Immature natural killer cell (primary cell): Measurements from ENCODE around the gene PVALEF. TPM values are rescaled to one million over a fixed set of nuclear protein-coding genes. Genes with fewer than 3 reads are reported as not detected.
A peak's percentile ranks its signal among the peaks of the same experiment; 100 is the strongest.

ENCODE experiments used
- DNase-seq, 3 donors: peaks; one replicate each; pipeline ENCODE4 v3.0.0; 2022; ENCODE audit warnings: mixed read lengths in 1 of 3
- H3K27ac Mint-ChIP-seq, 6 donors: one replicate each; pipeline ENCODE4 v1.8.0; 2020; ENCODE audit warnings: mixed read lengths in 6 of 6, mild to moderate bottlenecking in 5 of 6, inconsistent platforms in 4 of 6, moderate library complexity in 3 of 6
- H3K27me3 Mint-ChIP-seq, 3 donors: one replicate each; pipeline ENCODE4 v1.8.0; 2020 to 2021; ENCODE audit warnings: low read depth in 3 of 3, mild to moderate bottlenecking in 3 of 3, mixed read lengths in 3 of 3, moderate library complexity in 3 of 3, inconsistent platforms in 1 of 3
- H3K36me3 Mint-ChIP-seq, 3 donors: one replicate each; pipeline ENCODE4 v1.8.0; 2020; ENCODE audit warnings: mixed read lengths in 3 of 3, inconsistent platforms in 2 of 3, mild to moderate bottlenecking in 2 of 3
- H3K4me1 Mint-ChIP-seq, 2 donors: one replicate each; pipeline ENCODE4 v1.8.0; 2020; ENCODE audit warnings: inconsistent platforms in 2 of 2, mild to moderate bottlenecking in 2 of 2, mixed read lengths in 2 of 2, moderate library complexity in 1 of 2
- H3K4me3 Mint-ChIP-seq, 5 donors: one replicate each; pipeline ENCODE4 v1.8.0; 2020; ENCODE audit warnings: mild to moderate bottlenecking in 5 of 5, mixed read lengths in 5 of 5, inconsistent platforms in 3 of 5, moderate library complexity in 3 of 5
- H3K9me3 Mint-ChIP-seq, 6 donors: one replicate each; pipeline ENCODE4 v1.8.0; 2020; ENCODE audit warnings: mild to moderate bottlenecking in 6 of 6, mixed read lengths in 6 of 6, inconsistent platforms in 4 of 6, moderate library complexity in 3 of 6
- polyA plus RNA-seq, 3 donors: library from polyadenylated mRNA; unstranded; fragments of 300-500 nt; fragmentation: Illumina TruSeq; gene quantifications; one replicate each; pipeline ENCODE4 v1.2.3, GENCODE V29; 2021

The PVALEF gene
- polyA plus RNA-seq, 3 donors from 2014 or later, result not detected

- H3K27me3 Mint-ChIP-seq, result peaks cover 0 to 4% (median 0%) of the 10 kb centered on the region in 3 donors
- no peak for DNase-seq
- no peaks in the 10 kb centered on the region for H3K36me3 Mint-ChIP-seq
- H3K27ac Mint-ChIP-seq, result no peak overlapping the region
- no peaks in the 10 kb centered on the region for H3K9me3 Mint-ChIP-seq
- H3K4me3 Mint-ChIP-seq, result no peak overlapping the region
- H3K4me1 Mint-ChIP-seq, result no peaks in the 10 kb centered on the region
Measured at GRCh38 chr17:81180836-81181810, 15.8 kb downstream of the PVALEF start.

GRCh38 chr17:81181811-81182185, 16.5 kb downstream of the PVALEF start:
- Mint-ChIP-seq H3K4me3 (no peak overlapping the region), H3K27me3 (peaks cover 0 to 4% (median 0%) of the 10 kb centered on the region in 3 donors), H3K36me3 (no peaks in the 10 kb centered on the region), H3K9me3 (no peaks in the 10 kb centered on the region), H3K4me1 (no peaks in the 10 kb centered on the region), H3K27ac (no peak overlapping the region)
- DNase-seq, result no peak

GRCh38 chr17:81182596-81182995, 17.3 kb downstream of the PVALEF start:
- peaks cover 0 to 4% (median 0%) of the 10 kb centered on the region in 3 donors for H3K27me3 Mint-ChIP-seq

GRCh38 chr17:81183316-81183715, 18.0 kb downstream of the PVALEF start:
- H3K4me3 Mint-ChIP-seq, result no peak overlapping the region
- H3K36me3 Mint-ChIP-seq, result no peaks in the 10 kb centered on the region
- no peak overlapping the region for H3K27ac Mint-ChIP-seq
- no peaks in the 10 kb centered on the region for H3K9me3 Mint-ChIP-seq
- H3K4me1 Mint-ChIP-seq, result no peaks in the 10 kb centered on the region
- H3K27me3 Mint-ChIP-seq, result peaks cover 0 to 4% (median 0%) of the 10 kb centered on the region in 3 donors
- DNase-seq, result no peak

More at GRCh38 chr17:81182596-81182995, 17.3 kb downstream of the PVALEF start:
- no peaks in the 10 kb centered on the region for H3K9me3 Mint-ChIP-seq
- H3K27ac Mint-ChIP-seq, result no peak overlapping the region
- H3K4me1 Mint-ChIP-seq, result no peaks in the 10 kb centered on the region
- H3K4me3 Mint-ChIP-seq, result no peak overlapping the region
- H3K36me3 Mint-ChIP-seq, result no peaks in the 10 kb centered on the region
- no peak for DNase-seq

- no peak overlapping the region for H3K4me3 Mint-ChIP-seq
- no peaks in the 10 kb centered on the region for H3K9me3 Mint-ChIP-seq
- H3K27ac Mint-ChIP-seq, result no peak overlapping the region
- H3K27me3 Mint-ChIP-seq, result peaks cover 0 to 4% (median 0%) of the 10 kb centered on the region in 3 donors
- H3K36me3 Mint-ChIP-seq, result no peaks in the 10 kb centered on the region
- H3K4me1 Mint-ChIP-seq, result no peaks in the 10 kb centered on the region
- DNase-seq, result no peak
Measured at GRCh38 chr17:81183807-81184206, 18.5 kb downstream of the PVALEF start.

- Mint-ChIP-seq H3K27me3 (peaks cover 0 to 2% (median 0%) of the 10 kb centered on the region in 3 donors), H3K27ac (no peak overlapping the region), H3K9me3 (no peaks in the 10 kb centered on the region), H3K4me1 (no peaks in the 10 kb centered on the region), H3K36me3 (no peaks in the 10 kb centered on the region), H3K4me3 (no peak overlapping the region)
- DNase-seq, result no peak
Measured at GRCh38 chr17:81184555-81184954, 19.2 kb downstream of the PVALEF start.

- Mint-ChIP-seq H3K27ac (peak overlapping the region in 1 of 6 donors; percentile 17), H3K4me1 (no peaks in the 10 kb centered on the region), H3K27me3 (peaks cover 0 to 2% (median 0%) of the 10 kb centered on the region in 3 donors), H3K4me3 (no peak overlapping the region), H3K9me3 (no peaks in the 10 kb centered on the region), H3K36me3 (no peaks in the 10 kb centered on the region)
- DNase-seq, result no peak
Measured at GRCh38 chr17:81186203-81186602, 20.9 kb downstream of the PVALEF start.

- H3K4me1 Mint-ChIP-seq, result no peaks in the 10 kb centered on the region
- H3K9me3 Mint-ChIP-seq, result no peaks in the 10 kb centered on the region
- H3K36me3 Mint-ChIP-seq, result no peaks in the 10 kb centered on the region
- H3K27me3 Mint-ChIP-seq, result peaks cover 0 to 2% (median 0%) of the 10 kb centered on the region in 3 donors
- no peak overlapping the region for H3K4me3 Mint-ChIP-seq
- no peak for DNase-seq
- H3K27ac Mint-ChIP-seq, result no peak overlapping the region
Measured at GRCh38 chr17:81187120-81187519, 21.8 kb downstream of the PVALEF start.

- Mint-ChIP-seq H3K4me1 (no peaks in the 10 kb centered on the region), H3K27me3 (peaks cover 0 to 2% (median 0%) of the 10 kb centered on the region in 3 donors), H3K36me3 (no peaks in the 10 kb centered on the region), H3K27ac (no peak overlapping the region), H3K4me3 (no peak overlapping the region), H3K9me3 (no peaks in the 10 kb centered on the region)
- DNase-seq, result no peak
Measured at GRCh38 chr17:81187586-81188490, 22.5 kb downstream of the PVALEF start.

- no peaks in the 10 kb centered on the region for H3K9me3 Mint-ChIP-seq
- H3K4me1 Mint-ChIP-seq, result no peaks in the 10 kb centered on the region
- DNase-seq, result no peak
- peaks cover 0 to 2% (median 0%) of the 10 kb centered on the region in 3 donors for H3K27me3 Mint-ChIP-seq
- no peak overlapping the region for H3K4me3 Mint-ChIP-seq
- no peaks in the 10 kb centered on the region for H3K36me3 Mint-ChIP-seq
- H3K27ac Mint-ChIP-seq, result no peak overlapping the region
Measured at GRCh38 chr17:81188491-81188840, 23.2 kb downstream of the PVALEF start.

GRCh38 chr17:81189016-81189415, 23.7 kb downstream of the PVALEF start:
- H3K36me3 Mint-ChIP-seq, result no peaks in the 10 kb centered on the region
- no peak overlapping the region for H3K27ac Mint-ChIP-seq
- no peaks in the 10 kb centered on the region for H3K4me1 Mint-ChIP-seq
- H3K9me3 Mint-ChIP-seq, result no peaks in the 10 kb centered on the region
- DNase-seq, result no peak
- H3K4me3 Mint-ChIP-seq, result no peak overlapping the region
- H3K27me3 Mint-ChIP-seq, result peaks cover 0 to 2% (median 0%) of the 10 kb centered on the region in 3 donors

GRCh38 chr17:81189670-81190530, 24.6 kb downstream of the PVALEF start:
- H3K27ac Mint-ChIP-seq, result no peak overlapping the region
- peaks cover 0 to 2% (median 0%) of the 10 kb centered on the region in 3 donors for H3K27me3 Mint-ChIP-seq
- no peaks in the 10 kb centered on the region for H3K4me1 Mint-ChIP-seq
- H3K9me3 Mint-ChIP-seq, result no peaks in the 10 kb centered on the region
- no peak for DNase-seq
- no peak overlapping the region for H3K4me3 Mint-ChIP-seq
- H3K36me3 Mint-ChIP-seq, result no peaks in the 10 kb centered on the region

GRCh38 chr17:81190591-81190990, 25.3 kb downstream of the PVALEF start:
- Mint-ChIP-seq H3K27ac (no peak overlapping the region), H3K27me3 (no peaks in the 10 kb centered on the region), H3K4me1 (no peaks in the 10 kb centered on the region), H3K36me3 (no peaks in the 10 kb centered on the region), H3K9me3 (no peaks in the 10 kb centered on the region), H3K4me3 (no peak overlapping the region)
- DNase-seq, result no peak
